Measurements from ENCODE around the gene MUC12.

- no peak for TF ChIP-seq CTCF (IDR thresholded peaks at IDR 0.05; ENCODE audit: extremely low read depth in 1 of 2, insufficient read depth in 1 of 2, low read depth in 1 of 2, low read length in 2 of 2)
- TF ChIP-seq POLR2A (IDR thresholded peaks at IDR 0.05; ENCODE audit: low read depth, low read length) = no peak
- TF ChIP-seq EZH2 (IDR thresholded peaks at IDR 0.05; ENCODE audit: borderline replicate concordance, low read depth, low read length, severe bottlenecking) = no peak
These were observed 17.3 kb upstream of the MUC12 start for GRCh38 chr7:100951888-100952560.

Data from endothelial cell of umbilical vein (primary cell).